Liver (tissue), 3 donors: ENCODE results near the gene MAGI1.

Experiments
- GABPA ChIP-seq, 2 donors: IDR thresholded peaks in 1 of 2; conservative IDR thresholded peaks in 1 of 2; 2 replicates each; pipeline ENCODE4 v1.6.1; 2016; ENCODE audit warnings: antibody characterized with exemption in 2 of 2, mild to moderate bottlenecking in 1 of 2, moderate library complexity in 1 of 2
- HNF4G ChIP-seq: IDR thresholded peaks from 2 replicates; pipeline ENCODE4 v1.6.1; 2016; ENCODE audit warnings: antibody characterized with exemption
- JUND ChIP-seq, 2 donors: IDR thresholded peaks; 2 replicates each; pipeline ENCODE4 v1.6.1; 2016; ENCODE audit warnings: antibody characterized with exemption in 2 of 2
- NR2F2 ChIP-seq: IDR thresholded peaks from 2 replicates; pipeline ENCODE4 v1.6.1; 2016; ENCODE audit warnings: antibody characterized with exemption
- RAD21 ChIP-seq, 2 donors: IDR thresholded peaks; 2 replicates each; pipeline ENCODE4 v1.6.1; 2016; ENCODE audit warnings: antibody characterized with exemption in 2 of 2, mild to moderate bottlenecking in 2 of 2
- TAF1 ChIP-seq: conservative IDR thresholded peaks from 2 replicates; pipeline ENCODE4 v1.6.1; 2016; ENCODE audit warnings: antibody characterized with exemption, mild to moderate bottlenecking
- TF ChIP-seq, protein P1 (sequence below): fragments of 150-350 bp; IDR thresholded peaks from 2 replicates; pipeline ENCODE4 v1.5.1; 2017; ENCODE audit warnings: improper control_type of control experiment, low read depth, low read length; ENCODE audit not compliant: missing input control
- TF ChIP-seq, protein P2 (sequence below): IDR thresholded peaks from 2 replicates; pipeline ENCODE4 v1.6.1; 2016; ENCODE audit warnings: antibody characterized with exemption
- TF ChIP-seq, protein P3 (sequence below): IDR thresholded peaks from 2 replicates; pipeline ENCODE4 v1.6.1; 2016; ENCODE audit warnings: antibody characterized with exemption, mild to moderate bottlenecking
- TF ChIP-seq, protein P4 (sequence below): IDR thresholded peaks from 2 replicates; pipeline ENCODE4 v1.6.1; 2016; ENCODE audit warnings: antibody characterized with exemption
- donor health status: healthy.
- donor health status: healthy.

DNA sequence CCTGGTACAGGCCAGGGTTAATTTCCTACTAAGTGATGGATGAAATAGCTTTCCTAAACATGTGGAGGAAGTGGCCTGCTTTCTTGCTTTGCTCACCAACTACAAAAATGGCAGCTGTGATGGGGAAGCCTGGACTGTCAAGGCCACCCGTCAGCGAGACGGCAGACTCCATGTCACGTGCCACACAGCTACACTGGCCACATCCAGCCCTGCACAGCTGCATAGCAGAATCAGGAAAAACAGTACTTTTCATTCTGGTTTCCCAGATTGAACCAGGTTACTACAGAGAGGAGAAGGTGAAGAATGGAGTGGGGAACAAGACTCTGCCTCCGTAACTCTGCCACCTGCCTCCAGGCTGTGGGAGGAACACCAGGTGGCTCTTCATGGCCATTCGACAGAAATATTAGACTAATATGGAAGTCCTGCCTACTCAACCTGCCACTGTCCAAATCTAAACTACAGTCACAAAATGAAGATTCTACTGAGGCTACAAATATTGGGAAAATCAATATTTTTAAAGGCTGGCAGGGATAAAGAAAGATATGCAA is 174.3 kb downstream of the MAGI1 start:
- TF ChIP-seq, protein P1, sequence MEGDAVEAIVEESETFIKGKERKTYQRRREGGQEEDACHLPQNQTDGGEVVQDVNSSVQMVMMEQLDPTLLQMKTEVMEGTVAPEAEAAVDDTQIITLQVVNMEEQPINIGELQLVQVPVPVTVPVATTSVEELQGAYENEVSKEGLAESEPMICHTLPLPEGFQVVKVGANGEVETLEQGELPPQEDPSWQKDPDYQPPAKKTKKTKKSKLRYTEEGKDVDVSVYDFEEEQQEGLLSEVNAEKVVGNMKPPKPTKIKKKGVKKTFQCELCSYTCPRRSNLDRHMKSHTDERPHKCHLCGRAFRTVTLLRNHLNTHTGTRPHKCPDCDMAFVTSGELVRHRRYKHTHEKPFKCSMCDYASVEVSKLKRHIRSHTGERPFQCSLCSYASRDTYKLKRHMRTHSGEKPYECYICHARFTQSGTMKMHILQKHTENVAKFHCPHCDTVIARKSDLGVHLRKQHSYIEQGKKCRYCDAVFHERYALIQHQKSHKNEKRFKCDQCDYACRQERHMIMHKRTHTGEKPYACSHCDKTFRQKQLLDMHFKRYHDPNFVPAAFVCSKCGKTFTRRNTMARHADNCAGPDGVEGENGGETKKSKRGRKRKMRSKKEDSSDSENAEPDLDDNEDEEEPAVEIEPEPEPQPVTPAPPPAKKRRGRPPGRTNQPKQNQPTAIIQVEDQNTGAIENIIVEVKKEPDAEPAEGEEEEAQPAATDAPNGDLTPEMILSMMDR, result no peak
- TF ChIP-seq, protein P2, sequence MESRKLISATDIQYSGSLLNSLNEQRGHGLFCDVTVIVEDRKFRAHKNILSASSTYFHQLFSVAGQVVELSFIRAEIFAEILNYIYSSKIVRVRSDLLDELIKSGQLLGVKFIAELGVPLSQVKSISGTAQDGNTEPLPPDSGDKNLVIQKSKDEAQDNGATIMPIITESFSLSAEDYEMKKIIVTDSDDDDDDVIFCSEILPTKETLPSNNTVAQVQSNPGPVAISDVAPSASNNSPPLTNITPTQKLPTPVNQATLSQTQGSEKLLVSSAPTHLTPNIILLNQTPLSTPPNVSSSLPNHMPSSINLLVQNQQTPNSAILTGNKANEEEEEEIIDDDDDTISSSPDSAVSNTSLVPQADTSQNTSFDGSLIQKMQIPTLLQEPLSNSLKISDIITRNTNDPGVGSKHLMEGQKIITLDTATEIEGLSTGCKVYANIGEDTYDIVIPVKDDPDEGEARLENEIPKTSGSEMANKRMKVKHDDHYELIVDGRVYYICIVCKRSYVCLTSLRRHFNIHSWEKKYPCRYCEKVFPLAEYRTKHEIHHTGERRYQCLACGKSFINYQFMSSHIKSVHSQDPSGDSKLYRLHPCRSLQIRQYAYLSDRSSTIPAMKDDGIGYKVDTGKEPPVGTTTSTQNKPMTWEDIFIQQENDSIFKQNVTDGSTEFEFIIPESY, result no peak
- TF ChIP-seq JUND (IDR thresholded peaks at IDR 0.05), result no peak
- no peak for TF ChIP-seq RAD21 (IDR thresholded peaks at IDR 0.05)
- TF ChIP-seq, protein P3, sequence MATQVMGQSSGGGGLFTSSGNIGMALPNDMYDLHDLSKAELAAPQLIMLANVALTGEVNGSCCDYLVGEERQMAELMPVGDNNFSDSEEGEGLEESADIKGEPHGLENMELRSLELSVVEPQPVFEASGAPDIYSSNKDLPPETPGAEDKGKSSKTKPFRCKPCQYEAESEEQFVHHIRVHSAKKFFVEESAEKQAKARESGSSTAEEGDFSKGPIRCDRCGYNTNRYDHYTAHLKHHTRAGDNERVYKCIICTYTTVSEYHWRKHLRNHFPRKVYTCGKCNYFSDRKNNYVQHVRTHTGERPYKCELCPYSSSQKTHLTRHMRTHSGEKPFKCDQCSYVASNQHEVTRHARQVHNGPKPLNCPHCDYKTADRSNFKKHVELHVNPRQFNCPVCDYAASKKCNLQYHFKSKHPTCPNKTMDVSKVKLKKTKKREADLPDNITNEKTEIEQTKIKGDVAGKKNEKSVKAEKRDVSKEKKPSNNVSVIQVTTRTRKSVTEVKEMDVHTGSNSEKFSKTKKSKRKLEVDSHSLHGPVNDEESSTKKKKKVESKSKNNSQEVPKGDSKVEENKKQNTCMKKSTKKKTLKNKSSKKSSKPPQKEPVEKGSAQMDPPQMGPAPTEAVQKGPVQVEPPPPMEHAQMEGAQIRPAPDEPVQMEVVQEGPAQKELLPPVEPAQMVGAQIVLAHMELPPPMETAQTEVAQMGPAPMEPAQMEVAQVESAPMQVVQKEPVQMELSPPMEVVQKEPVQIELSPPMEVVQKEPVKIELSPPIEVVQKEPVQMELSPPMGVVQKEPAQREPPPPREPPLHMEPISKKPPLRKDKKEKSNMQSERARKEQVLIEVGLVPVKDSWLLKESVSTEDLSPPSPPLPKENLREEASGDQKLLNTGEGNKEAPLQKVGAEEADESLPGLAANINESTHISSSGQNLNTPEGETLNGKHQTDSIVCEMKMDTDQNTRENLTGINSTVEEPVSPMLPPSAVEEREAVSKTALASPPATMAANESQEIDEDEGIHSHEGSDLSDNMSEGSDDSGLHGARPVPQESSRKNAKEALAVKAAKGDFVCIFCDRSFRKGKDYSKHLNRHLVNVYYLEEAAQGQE, result no peak
- no peak for TF ChIP-seq TAF1
- TF ChIP-seq GABPA (IDR thresholded peaks at IDR 0.05 in 1 of 2, conservative IDR thresholded peaks at IDR 0.05 in 1 of 2), result no peak
- TF ChIP-seq HNF4G, result no peak
- TF ChIP-seq, protein P4, sequence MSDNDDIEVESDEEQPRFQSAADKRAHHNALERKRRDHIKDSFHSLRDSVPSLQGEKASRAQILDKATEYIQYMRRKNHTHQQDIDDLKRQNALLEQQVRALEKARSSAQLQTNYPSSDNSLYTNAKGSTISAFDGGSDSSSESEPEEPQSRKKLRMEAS, result no peak
- no peak for TF ChIP-seq NR2F2
